Adrenal gland (tissue), 12 donors: ENCODE results near the gene KIAA1549. TPM values are rescaled to one million over a fixed set of nuclear protein-coding genes. Genes with fewer than 3 reads are reported as not detected.
A peak's percentile ranks its signal among the peaks of the same experiment; 100 is the strongest.

Source experiments
- DNase-seq, 7 donors: peaks; one replicate each; pipeline ENCODE4 v3.0.0-alpha.2; 2019 to 2020
- H3K27ac ChIP-seq, 5 donors: fragments of 200-600 bp; sonication (generic) in 4 of 5; 1 replicate in 3 of 5; 2 replicates in 2 of 5; pipeline versions ENCODE4 v1.5.1 to v1.8.0; 2016 to 2020; ENCODE audit warnings: mild to moderate bottlenecking in 1 of 5
- H3K27me3 ChIP-seq: fragments of 200-600 bp; 2 replicates; pipeline ENCODE4 v1.8.0; 2021
- H3K36me3 ChIP-seq, 2 donors: fragments of 200-600 bp; replicated peaks in 1 of 2; 1 replicate in 1 of 2; 2 replicates in 1 of 2; pipeline versions ENCODE4 v1.5.1 to v1.8.0; 2018 to 2022
- H3K4me1 ChIP-seq, 2 donors: fragments of 200-600 bp; replicated peaks in 1 of 2; 1 replicate in 1 of 2; 2 replicates in 1 of 2; pipeline versions ENCODE4 v1.5.1 to v1.8.0; 2018 to 2021
- H3K4me3 ChIP-seq, 4 donors: fragments of 200-600 bp; sonication (generic) in 3 of 4; one replicate each; pipeline ENCODE4 v1.5.1; 2016 to 2018
- H3K9me3 ChIP-seq, 3 donors: fragments of 200-600 bp; sonication (generic) in 1 of 3; replicated peaks in 1 of 3; 1 replicate in 2 of 3; 2 replicates in 1 of 3; pipeline versions ENCODE4 v1.5.1 to v1.8.0; 2016 to 2021
- POLR2A ChIP-seq, 2 donors: fragments of 450-650 bp; IDR thresholded peaks; one replicate each; pipeline ENCODE4 v1.6.1; 2017; ENCODE audit warnings: antibody characterized with exemption in 2 of 2, mild to moderate bottlenecking in 2 of 2, moderate library complexity in 1 of 2
- WGBS, 4 donors: extraction: QIAGEN DNeasy Blood & Tissue Kit in 2 of 4; methylation state at CpG; one replicate each; pipeline versions ENCODE4 v1.1.5 to v1.1.7; 2013 to 2017; 5-methylcytosine and 5-hydroxymethylcytosine counted together
- intact Hi-C, 2 donors: fragments of 100-400 bp; cut with DNase I; formaldehyde crosslinking; loops; one replicate each; pipeline versions ENCODE4 v1.14.1 to v1.15.0; 2022 to 2023
- polyA plus RNA-seq, 3 donors: library from polyadenylated mRNA; stranded (reverse); fragments of 200-250 nt in 2 of 3; fragments of 350-450 nt in 1 of 3; fragmentation: Illumina TruSeq in 1 of 3; extraction: RNeasy Lipid Tissue Mini Kit (QIAGEN cat#74804) in 1 of 3; gene quantifications; one replicate each; pipeline ENCODE4 v1.2.3, GENCODE V29; 2013 to 2014
- total RNA-seq, 9 donors: library from RNA; depleted of rRNA in 4 of 9; stranded (reverse); fragments of >200 nt in 4 of 9; fragments of 120-200 nt in 1 of 9; fragmentation: NEBNext Ultra II Directional in 1 of 9; extraction: Animal tissue kit (Norgen Biotek cat#: 25700) in 1 of 9; gene quantifications; one replicate each; pipeline versions ENCODE4 v1.1.0 to v1.2.4, GENCODE V29; 2013 to 2023
- TF ChIP-seq, protein P1 (sequence below), 6 experiments: fragments of 450-650 bp in 4 of 6; fragments of 200-600 bp in 2 of 6; sonication (generic) in 1 of 6; IDR thresholded peaks; 1 replicate in 5 of 6; 2 replicates in 1 of 6; pipeline versions ENCODE4 v1.5.1 to v1.8.0; 2016 to 2021; ENCODE audit warnings: antibody characterized with exemption in 6 of 6, mild to moderate bottlenecking in 2 of 6, moderate library complexity in 1 of 6
- donor health status: healthy with polysubstance abuse.
- donor health status: Bipolar disorder and iron deficiency.
- donor health status: DM: yes; HTN: yes; CAD: no.
- donor health status: DM: no; HTN: no; CAD: no.
- donor health status: DM: no; HTN: no; CAD: no.
- donor health status: DM: yes; HTN: yes; CAD: no.

KIAA1549 gene
- total and polyA plus RNA-seq, 12 donors = 1.3 to 7.6 (median 3.7) TPM

DNA sequence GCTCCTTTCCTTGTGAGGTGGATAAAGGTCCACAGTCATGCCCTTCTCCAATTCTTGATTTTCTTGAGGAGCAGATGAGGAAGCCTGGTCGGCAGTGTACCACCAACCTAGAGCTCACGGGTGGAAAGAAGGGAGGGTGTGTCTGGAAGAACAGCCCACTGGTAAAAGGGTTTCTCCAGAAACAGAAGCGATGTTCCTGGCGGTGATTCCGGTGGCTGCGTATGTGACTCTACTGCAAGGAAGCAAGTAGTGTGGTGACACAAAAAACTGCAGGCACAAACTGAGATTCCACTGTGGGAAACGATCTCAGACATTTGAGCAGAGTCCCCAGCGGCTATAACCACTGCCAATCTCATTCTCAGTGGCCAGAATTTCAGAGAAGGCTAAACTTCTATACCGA lies 117.3 kb downstream of the KIAA1549 start:
- TF ChIP-seq POLR2A (IDR thresholded peaks at IDR 0.05) = no peak
- TF ChIP-seq, protein P1, sequence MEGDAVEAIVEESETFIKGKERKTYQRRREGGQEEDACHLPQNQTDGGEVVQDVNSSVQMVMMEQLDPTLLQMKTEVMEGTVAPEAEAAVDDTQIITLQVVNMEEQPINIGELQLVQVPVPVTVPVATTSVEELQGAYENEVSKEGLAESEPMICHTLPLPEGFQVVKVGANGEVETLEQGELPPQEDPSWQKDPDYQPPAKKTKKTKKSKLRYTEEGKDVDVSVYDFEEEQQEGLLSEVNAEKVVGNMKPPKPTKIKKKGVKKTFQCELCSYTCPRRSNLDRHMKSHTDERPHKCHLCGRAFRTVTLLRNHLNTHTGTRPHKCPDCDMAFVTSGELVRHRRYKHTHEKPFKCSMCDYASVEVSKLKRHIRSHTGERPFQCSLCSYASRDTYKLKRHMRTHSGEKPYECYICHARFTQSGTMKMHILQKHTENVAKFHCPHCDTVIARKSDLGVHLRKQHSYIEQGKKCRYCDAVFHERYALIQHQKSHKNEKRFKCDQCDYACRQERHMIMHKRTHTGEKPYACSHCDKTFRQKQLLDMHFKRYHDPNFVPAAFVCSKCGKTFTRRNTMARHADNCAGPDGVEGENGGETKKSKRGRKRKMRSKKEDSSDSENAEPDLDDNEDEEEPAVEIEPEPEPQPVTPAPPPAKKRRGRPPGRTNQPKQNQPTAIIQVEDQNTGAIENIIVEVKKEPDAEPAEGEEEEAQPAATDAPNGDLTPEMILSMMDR (IDR thresholded peaks at IDR 0.05) = no peak
- WGBS, 4 donors = 90 to 98% (median 97%) methylated on average over 9 of the region's 9 CpGs
- H3K4me1 ChIP-seq = no peaks in the 10 kb centered on the region
- no peaks in the 10 kb centered on the region for H3K9me3 ChIP-seq
- no peaks in the 10 kb centered on the region for H3K36me3 ChIP-seq
- H3K27ac ChIP-seq = no peak overlapping the region
- DNase-seq = peak in 1 of 7 donors; percentile 15
- no peaks in the 10 kb centered on the region for H3K27me3 ChIP-seq
- intact Hi-C loops = no loop called here
- no peak overlapping the region for H3K4me3 ChIP-seq

DNA sequence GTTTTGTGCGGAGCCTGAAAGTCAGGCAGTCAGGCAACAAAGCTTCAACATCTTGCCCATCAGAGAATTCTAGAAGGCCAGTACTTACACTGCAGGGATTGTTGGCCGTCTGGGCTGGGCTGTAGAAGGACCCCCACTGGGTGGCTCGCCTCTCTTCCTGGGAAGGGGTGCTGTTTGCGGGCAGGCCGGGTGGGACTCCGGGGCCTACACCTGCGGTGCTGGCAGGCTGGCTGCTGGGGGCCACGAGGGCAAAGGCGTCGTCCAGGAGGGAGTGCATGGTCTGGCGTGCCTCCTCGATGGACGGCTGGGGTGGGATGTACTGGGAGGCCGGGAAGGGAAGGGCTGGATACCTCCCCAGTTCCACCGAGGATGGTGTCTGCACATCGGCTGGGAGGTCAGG lies 120.1 kb downstream of the KIAA1549 start:
- Histone ChIP-seq H3K4me1 (no peaks in the 10 kb centered on the region), H3K27ac (no peak overlapping the region), H3K4me3 (no peak overlapping the region), H3K36me3 (no peaks in the 10 kb centered on the region), H3K9me3 (no peaks in the 10 kb centered on the region), H3K27me3 (no peaks in the 10 kb centered on the region)
- DNase-seq = peak in 1 of 7 donors; percentile 28
- 92 to 98% (median 95%) methylated on average over 16 of the region's 16 CpGs for WGBS, 4 donors
- TF ChIP-seq, protein P1 (IDR thresholded peaks at IDR 0.05) = no peak
- TF ChIP-seq POLR2A (IDR thresholded peaks at IDR 0.05) = no peak
- intact Hi-C loops = no loop called here

DNA sequence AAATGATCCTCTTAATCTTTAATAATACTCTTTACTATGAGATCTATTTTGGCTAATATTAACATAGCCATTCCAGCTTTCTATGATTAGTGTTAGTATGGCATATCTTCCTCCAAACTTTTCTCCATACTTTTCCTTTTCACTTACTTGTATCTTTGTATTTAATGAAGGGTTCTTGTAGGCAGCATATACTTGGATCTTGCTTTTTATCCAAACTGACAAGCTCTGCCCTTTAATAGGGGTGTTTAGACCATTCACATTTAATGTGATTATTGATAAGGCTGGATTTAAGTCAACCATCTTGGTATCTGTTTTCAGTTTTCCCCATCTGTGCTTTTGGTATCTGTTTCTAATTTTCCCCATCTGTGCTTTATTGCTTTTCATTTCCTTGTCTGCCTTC lies 123.5 kb downstream of the KIAA1549 start:
- Histone ChIP-seq H3K9me3 (no peaks in the 10 kb centered on the region), H3K27ac (no peak overlapping the region), H3K4me3 (no peak overlapping the region), H3K27me3 (no peaks in the 10 kb centered on the region), H3K36me3 (no peaks in the 10 kb centered on the region), H3K4me1 (no peaks in the 10 kb centered on the region)
- intact Hi-C loops = no loop called here
- TF ChIP-seq, protein P1 (IDR thresholded peaks at IDR 0.05) = no peak
- no peak for TF ChIP-seq POLR2A (IDR thresholded peaks at IDR 0.05)
- no peak for DNase-seq

DNA sequence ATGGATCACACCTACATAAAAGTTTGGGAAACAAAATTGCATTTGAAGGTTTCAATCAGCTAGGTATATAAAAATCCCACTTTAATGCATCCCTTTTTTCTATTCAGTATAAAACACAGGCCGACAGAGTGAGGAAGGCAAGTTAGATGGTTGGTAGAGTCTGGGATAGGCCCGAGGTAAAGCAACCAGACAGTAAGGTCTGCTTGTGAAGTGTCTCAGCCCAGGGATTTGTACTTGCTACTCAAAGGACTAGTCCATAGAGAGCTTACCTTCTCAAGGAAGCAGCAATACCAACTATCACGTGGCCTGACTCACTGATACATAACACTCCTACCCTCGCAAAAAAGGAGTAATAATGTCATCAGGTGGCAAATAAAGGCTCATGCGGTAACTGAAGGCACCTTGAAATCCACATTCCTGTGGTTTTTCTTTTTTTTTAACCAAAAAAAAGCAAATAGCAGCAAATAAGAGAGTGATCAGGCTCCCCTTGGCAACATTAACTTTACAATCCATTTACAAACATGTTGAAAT lies 127.0 kb downstream of the KIAA1549 start:
- Histone ChIP-seq H3K27ac (no peak overlapping the region), H3K36me3 (no peaks in the 10 kb centered on the region), H3K9me3 (no peaks in the 10 kb centered on the region), H3K4me1 (no peaks in the 10 kb centered on the region), H3K4me3 (no peak overlapping the region), H3K27me3 (no peaks in the 10 kb centered on the region)
- intact Hi-C loops = no loop called here
- no peak for TF ChIP-seq POLR2A (IDR thresholded peaks at IDR 0.05)
- TF ChIP-seq, protein P1 (IDR thresholded peaks at IDR 0.05) = no peak
- WGBS, 4 donors = 92 to 96% (median 94%) methylated on average over 5 of the region's 5 CpGs
- no peak for DNase-seq
